NCI-H748 treated with DMSO at 0.1 percent for 48 hours (cell line): ENCODE measurements around the gene UTP14A.
"Not testable (repeated sequence)": the region's sequence is repeated elsewhere in the genome, so short reads cannot be mapped to it uniquely, and the experiment has no call there.

Source experiments
- DNase-seq: peaks from one replicate; lab custom pipeline; 2025; lab: John Stamatoyannopoulos, UW

UTP14A gene, protein sequence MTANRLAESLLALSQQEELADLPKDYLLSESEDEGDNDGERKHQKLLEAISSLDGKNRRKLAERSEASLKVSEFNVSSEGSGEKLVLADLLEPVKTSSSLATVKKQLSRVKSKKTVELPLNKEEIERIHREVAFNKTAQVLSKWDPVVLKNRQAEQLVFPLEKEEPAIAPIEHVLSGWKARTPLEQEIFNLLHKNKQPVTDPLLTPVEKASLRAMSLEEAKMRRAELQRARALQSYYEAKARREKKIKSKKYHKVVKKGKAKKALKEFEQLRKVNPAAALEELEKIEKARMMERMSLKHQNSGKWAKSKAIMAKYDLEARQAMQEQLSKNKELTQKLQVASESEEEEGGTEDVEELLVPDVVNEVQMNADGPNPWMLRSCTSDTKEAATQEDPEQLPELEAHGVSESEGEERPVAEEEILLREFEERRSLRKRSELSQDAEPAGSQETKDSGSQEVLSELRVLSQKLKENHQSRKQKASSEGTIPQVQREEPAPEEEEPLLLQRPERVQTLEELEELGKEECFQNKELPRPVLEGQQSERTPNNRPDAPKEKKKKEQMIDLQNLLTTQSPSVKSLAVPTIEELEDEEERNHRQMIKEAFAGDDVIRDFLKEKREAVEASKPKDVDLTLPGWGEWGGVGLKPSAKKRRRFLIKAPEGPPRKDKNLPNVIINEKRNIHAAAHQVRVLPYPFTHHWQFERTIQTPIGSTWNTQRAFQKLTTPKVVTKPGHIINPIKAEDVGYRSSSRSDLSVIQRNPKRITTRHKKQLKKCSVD

DNA sequence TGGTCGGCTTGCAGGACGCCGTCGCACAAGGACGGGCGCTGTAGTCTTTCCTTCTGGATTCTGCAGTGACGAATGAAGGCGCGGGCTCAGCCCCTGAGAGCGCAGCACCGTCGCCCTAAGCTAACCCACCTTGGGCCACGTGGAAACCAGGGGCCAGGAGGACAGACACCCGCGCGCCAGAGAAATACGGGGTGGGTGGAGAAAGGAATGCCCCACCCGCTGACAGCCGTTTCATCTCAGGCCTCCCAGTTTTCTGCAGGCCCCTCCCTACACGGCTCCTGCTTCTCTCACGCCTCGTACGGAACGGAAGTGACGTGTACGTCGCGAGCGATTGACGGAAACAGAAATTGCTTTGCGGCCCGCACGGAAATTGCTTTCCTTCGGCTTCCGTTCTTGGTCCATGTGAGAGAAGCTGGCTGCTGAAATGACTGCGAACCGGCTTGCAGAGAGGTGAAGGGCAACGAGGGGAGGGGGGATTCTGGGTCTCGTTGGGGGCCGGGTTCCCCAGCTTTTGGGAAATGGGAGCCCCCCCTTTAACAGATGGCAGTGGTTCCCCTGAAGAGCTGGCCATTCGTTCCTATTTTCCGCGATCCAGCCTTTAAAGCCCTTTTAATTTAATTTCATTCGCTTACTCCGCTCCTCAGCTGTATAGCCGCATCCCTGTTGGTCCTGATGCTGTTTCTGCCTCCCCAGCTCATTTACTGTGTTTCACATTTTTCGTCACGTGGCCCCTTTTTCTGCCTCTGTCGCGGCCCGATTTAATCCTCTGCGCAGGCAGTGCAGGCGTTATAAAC lies at the start of gene UTP14A:
Gene UTP14A, plus strand, starts transcription at position 378 of the 794 bp plus-strand sequence. Its CDS starts 47 bp downstream, at position 425.
- peak; percentile 81 for DNase-seq

GRCh38 chrX:129859134-129859533 lies 46.8 kb upstream of the UTP14A start:
- DNase-seq = not testable (repeated sequence)

- DNase-seq = not testable (repeated sequence)
Observed at GRCh38 chrX:129866321-129866720, 39.6 kb upstream of the UTP14A start.

DNA sequence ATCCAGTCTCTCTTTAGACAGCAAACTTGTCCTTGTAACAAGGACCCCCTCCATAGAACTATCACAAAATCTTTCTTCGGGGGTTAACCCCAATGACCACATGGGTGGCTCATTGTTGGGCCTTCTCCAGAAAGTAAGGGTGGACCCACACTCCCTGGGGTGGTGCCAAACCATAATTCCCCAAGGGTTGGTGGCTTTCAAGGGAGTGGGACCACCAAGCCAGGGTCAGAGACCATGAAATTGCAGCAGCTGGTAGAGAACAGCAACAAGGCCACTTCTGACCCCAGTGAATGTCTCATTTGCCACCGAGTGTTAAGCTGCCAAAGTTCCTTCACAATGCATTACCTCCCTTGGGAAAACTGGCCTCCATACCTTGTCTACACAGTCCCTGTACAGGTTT lies 33.4 kb upstream of the UTP14A start:
- no peak for DNase-seq

- no peak for DNase-seq
Observed at GRCh38 chrX:129875669-129876068, 30.3 kb upstream of the UTP14A start.

DNA sequence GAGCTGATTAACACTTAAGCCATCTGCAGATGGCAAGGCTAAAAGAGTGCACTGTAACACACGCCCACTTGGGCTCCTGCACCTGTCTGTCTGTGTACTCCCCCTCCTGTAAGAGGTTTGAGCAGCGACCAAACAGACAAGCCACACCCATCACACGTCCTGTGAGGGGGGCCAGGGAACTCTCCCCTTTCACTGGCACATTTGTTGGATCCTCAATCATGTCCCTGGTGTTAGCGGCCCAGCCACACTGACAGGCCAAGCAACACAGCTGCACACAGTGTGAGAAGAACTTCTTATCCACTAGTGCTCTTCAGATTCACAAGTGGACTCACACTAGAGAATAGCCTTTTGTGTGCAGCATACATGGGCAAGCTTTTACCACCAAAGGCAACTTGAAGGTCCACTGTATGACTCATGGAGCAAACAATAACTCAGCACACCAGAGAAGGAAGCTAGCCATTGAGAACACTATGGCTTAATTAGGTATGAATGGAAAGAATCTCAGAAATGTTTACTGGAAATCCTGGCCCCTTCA lies 29.1 kb upstream of the UTP14A start:
- no peak for DNase-seq

- no peak for DNase-seq
Observed at GRCh38 chrX:129877401-129877800, 28.6 kb upstream of the UTP14A start.

DNA sequence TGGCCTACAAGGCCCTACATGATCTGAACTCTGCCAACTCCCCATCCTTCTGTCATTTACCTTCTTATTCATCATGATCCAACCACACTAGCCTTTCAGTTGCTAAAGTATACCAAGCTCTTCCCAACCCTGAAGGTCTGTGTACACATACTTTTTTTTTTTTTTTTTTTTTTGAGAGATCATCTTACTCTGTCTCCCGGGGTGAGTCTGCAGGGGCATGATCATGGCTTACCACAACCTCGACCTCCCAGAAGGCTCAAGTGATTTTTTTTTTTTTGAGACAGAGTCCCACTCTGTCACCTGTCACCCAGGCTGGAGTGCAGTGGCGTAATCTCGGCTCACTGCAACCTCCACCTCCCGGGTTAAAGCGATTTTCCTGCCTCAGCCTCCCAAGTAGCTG lies 5.9 kb upstream of the UTP14A start:
- DNase-seq = no peak

- no peak for DNase-seq
Observed at GRCh38 chrX:129908636-129909035, 2.7 kb downstream of the UTP14A start.

DNA sequence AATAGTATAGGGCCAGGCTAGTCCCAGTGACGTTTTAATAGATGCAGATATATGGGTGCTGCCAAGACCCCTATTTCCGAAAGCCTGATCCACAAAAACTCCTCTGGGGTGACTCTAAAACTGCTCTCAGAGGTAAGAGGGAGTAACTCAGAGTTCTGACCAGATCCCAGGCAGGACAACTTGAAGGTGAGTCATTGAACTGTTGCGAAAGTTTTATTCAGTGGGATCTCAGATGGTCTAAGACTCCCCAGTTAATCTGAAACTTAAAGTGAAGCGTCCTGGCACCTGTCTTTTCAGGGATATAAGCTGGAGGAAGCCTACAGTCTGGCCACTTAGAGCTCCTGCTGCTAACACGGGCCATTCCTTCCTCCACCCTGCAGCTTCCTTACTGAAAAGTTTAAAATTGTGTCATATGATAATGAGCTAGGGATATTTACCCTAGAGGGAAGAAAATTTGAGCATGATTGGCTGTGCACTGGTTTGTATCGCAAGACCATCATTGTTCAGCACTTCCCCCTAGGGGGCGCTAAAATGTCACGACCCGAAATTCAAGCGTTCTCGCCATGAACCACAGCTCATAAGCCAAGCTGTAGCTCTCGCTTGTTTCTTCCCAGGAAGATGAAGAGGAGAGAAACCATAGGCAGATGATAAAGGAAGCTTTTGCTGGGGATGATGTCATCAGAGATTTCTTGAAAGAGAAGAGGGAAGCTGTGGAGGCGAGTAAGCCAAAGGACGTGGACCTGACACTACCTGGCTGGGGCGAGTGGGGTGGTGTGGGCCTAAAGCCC lies 19.5 kb downstream of the UTP14A start:
- peak; percentile 38 for DNase-seq

DNA sequence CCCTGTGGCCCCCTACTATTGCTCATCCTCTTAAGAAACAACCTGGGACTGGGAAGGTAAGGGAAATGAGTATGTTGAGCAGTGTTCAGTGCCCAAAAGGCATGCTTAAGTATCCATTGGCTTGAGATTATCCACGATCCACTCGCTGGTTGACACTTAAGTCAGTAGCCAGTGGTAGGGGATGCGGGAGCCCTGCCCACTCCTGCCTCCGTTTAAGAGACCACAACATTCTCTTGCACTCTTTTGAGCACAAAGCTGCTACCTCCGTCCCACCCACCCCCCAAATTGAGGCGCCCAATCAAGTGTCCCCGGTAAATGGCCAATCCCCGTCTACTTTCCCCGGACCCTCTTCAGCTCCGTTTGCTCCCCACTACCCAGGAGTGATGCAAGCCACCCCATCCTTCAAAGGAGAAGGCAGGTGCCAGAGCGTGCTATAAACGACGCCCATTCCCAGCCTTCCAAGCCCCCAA lies 25.0 kb downstream of the UTP14A start:
- no peak for DNase-seq

DNA sequence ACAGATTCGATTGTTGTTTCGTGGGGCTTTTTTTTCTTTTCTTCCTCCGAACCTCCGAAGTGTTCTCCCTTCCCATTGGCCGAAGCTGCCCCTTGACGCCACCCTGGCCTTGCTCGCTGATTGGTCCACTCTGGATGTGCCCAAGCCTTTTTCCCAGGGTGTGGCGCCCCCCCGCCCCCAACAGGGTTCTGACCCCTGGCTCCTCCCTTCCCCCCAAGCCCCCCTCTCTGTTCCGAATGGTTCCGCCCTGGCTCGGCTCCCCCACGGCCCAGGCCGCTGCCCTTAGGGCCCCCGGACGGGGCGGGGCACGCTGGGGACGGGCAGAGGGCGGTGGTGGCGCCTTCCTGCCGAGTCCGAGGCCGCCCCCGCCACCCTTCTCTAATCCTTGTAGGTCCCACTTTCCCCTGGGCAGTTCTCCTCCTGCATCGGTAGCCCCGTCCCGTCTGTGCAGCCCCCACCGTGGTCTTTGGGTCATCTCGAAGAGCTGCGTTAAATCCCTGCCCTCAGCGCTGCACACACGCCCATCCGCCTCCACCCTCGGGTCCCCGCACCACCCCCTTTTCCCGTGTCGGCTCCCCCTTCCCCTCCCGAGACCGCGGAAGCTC lies 25.5 kb downstream of the UTP14A start:
- peak; percentile 73 for DNase-seq

DNA sequence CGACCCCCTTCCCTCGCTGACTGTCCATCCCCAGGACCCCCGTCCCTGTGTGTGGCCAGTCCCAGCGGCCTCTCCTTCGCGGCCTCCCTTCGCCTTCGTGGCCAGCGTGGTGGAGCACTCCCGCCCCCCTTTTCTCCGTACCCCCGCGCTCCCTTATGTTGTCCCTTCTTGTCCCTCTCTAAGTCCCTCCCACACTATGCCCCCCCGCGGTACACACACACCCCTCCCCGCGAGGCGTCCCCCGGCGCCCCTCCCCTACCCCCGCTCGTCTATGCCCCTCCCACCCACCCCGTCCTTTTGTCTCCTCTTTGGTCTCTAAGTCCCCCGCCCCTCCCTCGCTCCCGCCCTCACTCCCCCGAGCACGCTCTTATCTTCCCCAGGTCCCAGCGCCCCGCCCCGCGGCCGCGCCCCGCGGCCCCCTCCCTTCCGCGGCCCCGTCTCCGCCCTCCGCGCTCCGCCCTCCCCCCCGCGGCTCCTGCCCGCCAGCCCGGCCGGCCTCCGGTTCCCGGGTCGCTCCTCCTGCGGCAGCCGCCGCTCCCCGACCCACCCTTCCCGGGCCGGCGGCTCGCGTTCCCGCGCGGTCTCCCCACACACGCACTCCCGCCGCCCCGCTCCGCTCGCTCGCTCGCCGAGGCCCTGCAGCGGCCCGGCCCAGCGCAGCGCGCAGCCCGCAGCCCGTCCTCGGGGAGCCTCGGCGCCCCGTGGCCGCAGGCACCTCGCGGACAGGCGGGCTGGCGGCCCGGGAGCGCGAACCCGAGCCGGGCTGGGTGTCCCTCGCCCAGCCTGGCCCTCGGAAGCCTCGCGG lies 26.3 kb downstream of the UTP14A start:
- peak; percentile 66 for DNase-seq

DNA sequence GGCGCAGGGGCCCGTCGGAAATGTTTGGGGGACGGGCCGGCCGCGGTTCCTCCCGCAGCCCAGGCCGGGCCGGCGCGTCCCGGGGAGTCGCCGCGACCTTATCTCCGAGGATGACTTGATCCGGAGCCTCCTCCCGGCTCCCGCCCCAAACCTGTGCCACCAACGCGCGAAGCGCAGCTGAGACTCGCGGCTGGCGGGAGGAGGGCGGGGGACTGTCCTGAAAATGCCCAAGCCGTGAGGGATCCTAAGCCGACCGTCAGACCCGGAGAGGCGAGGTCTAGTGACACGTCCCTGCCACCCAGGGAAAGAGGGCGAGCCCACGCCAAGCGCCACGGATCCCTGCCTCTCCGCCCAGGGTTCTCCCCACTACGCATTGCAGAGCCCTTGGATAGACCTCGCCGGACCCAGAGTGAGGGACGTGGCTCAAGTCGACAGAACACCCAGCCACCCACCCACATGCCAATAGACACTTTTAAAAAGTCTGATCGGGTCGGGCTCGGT lies 26.9 kb downstream of the UTP14A start:
- DNase-seq = no peak

GRCh38 chrX:129933700-129934099 lies 27.7 kb downstream of the UTP14A start:
- DNase-seq = no peak

- DNase-seq = no peak
Observed at GRCh38 chrX:129934461-129934860, 28.5 kb downstream of the UTP14A start.

GRCh38 chrX:129934952-129935351 lies 29.0 kb downstream of the UTP14A start:
- DNase-seq = no peak

GRCh38 chrX:129938081-129938480 lies 32.1 kb downstream of the UTP14A start:
- DNase-seq = no peak

DNA sequence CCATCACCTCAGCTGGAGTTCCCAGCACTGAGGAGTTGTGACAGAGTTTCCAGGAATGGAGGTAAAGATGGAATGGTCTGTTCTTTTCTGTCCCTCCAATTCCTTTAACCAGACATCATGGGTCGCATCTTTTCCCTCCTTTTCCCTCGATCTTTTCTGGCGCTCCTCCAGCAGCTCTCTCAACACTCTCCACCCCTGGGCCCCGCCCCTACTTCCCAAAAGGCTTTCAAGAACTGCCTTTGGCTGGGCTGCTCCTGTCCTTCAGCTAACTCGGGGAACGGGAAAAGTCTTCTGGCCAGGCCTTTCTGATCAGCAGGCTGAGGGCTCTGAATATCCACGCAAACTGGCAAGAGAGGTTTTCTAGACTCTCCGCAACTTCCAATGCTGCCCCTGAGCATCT lies 34.0 kb downstream of the UTP14A start:
- no peak for DNase-seq

GRCh38 chrX:129940721-129941120 lies 34.8 kb downstream of the UTP14A start:
- no peak for DNase-seq
